Left colon (tissue), 2 donors: ENCODE results near the gene VAV2. TPM values are rescaled to one million over a fixed set of nuclear protein-coding genes. Genes with fewer than 3 reads are reported as not detected.
"Not testable (repeated sequence)": the region's sequence is repeated elsewhere in the genome, so short reads cannot be mapped to it uniquely, and the experiment has no call there.

Experiments
- ATAC-seq: fragments of 200-7000 bp; cut with Tn5 transposase; one replicate; pipeline ENCODE4 v1.9.1; 2020; ENCODE audit warnings: mild to moderate bottlenecking, moderate library complexity
- DNase-seq, 2 donors: peaks; one replicate each; pipeline ENCODE4 v3.0.0-alpha.2; 2020
- intact Hi-C, 2 donors: fragments of 100-400 bp; cut with DNase I in 1 of 2; cut with micrococcal nuclease in 1 of 2; formaldehyde crosslinking; loops; one replicate each; pipeline versions ENCODE4 v1.11.2 to v1.14.0; 2022; cut with DNase I, micrococcal nuclease
- total RNA-seq, 2 donors: library from RNA; stranded (reverse); fragmentation: NEBNext Ultra II Directional; extraction: Animal tissue kit (Norgen Biotek cat#: 25700); gene quantifications; one replicate each; pipeline ENCODE4 v1.2.1, GENCODE V29; 2021
- donor health status: DM: no; HTN: no; CAD: no.
- donor health status: DM: yes; HTN: yes; CAD: no.

VAV2 gene
- total RNA-seq, 2 donors from 2014 or later, result 29.6 to 43.2 TPM

DNA sequence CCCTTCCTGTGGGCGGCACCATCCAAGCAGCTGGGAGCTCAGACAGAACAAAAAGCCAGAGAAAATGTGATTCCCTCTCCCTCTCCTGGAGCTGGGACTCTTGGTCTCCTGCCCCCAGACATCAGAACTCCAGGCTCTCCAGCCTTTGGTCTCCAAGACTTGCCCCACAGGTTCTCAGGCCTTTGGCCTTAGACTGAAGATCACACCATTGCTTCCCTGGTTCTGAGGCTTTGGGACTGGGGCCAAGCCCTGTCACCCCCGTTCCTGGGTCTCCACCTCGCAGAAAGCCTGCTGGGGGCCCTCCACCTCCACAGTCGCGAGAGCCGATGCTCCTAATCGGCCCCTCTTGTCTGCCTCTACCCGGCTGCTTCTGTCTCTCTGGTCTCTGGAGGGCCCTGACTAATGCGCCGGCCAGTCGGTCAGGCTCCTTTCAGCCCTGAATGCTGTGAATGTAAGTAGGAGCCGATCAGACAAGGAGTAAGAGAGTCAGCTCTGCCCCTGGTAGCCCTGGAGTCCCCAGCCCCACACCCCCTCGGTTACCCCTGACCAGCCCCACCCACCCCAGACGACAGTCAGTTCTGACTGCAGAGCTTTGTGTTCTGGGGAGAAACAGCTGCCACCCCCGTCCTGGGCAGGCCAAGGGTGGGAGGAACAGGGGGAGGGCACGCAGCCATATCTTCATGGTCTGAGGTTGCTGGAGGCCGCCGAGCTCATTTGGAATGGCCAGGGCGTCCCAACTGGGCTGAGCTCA, 57.5 kb downstream of the VAV2 start:
- ATAC-seq (no peak), DNase-seq (no peak)
- intact Hi-C loops, result no loop called here

DNA sequence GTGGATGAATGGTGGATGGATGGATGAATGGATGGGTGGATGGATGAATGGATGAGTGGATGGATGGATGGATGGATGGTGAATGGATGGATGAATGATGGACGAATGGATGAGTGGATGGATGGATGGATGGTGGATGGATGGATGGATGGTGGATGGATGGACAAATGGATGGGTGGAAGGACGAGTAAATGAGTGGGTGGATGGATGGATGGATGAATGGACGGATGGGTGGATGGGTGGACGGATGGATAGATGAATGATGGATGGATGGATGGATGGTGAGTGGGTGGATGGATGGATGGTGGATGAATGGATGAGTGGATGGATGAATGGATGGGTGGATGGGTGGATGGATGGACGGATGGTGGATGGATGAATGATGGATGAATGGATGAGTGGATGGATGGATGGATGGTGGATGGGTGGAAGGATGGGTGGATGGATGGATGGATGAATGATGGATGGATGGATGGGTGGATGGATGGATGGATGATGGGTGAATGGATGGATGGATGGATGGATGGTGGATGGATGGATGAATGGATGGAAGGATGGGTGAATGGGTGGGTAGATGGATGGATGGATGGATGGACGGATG, 58.6 kb downstream of the VAV2 start:
- intact Hi-C loops, result no loop called here
- ATAC-seq (no peak), DNase-seq (no peak)

DNA sequence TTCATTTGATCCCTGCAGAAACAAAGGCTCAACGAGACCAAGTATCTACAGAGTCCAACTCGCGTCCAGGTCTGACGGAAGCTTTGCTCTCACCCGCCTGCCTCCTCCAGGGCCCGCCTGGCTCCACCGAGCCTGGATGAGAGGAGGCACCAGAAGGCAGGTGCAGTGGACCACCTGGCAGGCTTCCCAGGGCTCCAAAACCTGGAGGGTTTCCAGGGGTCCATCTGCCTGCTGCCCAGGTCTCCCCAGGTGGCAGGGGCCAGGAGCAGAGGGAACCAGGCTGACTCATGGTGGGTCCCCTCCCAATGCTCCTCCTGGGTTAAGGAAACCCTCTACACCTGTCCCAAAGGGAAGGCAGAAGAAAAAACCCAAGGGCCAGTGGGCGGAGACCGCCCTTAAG, 59.5 kb downstream of the VAV2 start:
- DNase-seq (no peak), ATAC-seq (no peak)
- intact Hi-C loops, result no loop called here

DNA sequence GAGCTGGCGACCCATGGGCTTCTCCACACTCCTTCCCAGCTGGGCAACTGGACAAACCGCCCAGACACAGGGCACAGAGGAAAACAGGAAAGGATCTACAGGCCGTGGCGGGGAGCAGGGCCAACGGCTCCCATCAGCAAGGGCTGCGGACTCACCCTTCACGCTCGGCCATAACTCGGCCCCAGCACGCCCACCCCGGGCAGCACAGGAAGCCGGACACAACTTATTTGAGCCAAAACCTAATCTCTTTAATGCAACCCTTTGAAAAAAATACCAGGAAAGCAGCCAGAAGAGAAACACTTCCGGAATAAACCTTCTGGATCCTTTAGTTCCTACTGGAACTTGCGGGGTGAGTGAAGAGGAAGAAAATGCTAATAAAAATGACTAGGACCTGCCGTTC, 59.9 kb downstream of the VAV2 start:
- no peak for DNase-seq
- ATAC-seq, result no peak
- intact Hi-C loops, result no loop called here

DNA sequence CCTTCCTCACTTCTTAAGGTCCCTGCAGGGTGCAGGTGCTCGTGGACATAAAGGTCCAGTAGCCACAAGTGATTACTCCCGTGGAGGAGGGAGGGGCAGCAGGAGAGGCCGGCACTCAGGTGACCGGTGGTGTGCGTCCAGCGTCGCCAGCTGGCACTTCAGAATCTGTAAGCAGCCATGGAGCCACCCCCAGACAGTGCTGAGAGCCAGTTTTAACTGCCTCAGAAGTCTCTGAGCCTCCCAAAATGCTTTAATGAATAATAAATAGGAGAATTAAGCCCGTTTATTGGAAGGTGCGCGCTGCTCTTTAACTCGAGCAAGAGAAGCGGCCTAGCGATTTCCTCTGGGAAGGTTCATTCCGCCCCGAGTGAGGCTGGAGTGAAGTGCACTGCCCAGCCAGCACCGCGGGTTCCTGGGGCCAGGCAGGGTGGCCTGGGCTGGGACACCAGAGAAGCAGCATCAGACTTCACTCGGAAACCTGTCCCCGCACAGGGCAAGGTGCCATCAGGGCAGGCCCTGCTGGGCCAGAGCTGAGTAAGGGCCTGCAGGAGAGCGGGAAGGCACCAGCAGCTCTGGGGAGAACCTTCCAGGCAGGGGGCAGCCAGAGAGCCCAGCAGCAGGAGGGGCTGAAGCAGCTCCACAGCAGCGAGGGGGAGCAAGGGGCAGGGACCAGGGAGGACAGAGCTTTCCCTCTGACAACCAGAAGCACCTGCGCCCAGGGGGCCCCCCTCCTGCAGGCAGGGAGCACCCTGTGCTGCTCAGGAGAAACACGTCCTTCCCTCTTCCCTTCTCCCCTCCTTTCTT, 61.2 kb downstream of the VAV2 start:
- intact Hi-C loops, result no loop called here
- DNase-seq (no peak), ATAC-seq (no peak)

DNA sequence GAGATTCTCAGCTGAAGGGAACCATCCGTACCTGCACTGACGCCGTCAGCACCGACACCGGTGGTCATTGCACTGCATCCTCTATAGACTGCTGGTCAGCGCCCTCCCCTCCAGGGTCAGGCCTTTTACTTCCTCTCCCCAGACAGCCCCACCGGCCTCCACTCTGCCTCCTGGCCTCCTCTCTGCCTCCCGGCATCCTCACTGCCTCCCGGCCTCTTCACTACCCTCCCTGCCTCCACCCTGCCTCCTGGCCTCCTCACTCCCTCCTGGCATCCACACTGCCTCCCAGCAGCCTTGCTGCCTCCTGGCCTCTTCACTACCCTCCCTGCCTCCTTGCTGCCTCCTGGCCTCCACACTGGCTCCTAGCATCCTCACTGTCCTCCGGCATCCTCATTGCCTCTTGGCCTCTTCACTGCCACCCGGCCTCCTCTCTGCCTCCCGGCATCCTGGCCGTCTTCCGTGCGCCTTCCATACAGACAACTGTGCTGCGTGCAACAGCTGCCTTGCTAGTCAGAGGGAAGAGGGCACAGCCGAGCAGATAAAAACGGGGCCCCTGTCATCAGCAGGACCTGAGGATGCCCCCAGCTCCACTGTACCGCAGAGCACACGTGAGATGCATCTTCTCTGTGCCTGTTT, 62.0 kb downstream of the VAV2 start:
- DNase-seq (no peak), ATAC-seq (no peak)
- intact Hi-C loops, result no loop called here

DNA sequence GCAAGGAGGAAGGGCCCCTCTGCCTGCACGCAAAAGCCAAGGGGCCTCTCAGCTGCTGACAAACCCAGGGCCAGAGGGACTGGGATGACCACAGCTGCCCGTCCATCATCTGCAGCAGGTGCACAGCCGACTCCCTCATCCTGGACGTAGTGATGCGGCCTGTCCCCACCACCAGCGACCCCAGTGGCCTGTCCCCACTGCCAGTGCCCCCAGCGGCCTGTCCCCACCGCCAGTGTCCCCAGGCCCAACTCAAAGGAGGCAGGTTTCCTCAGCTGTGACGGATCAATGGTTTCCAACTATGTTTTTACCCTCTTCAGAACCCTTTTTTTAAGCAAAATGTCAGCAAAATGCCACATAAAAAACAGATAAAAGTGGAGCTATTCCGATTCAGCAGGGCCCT, 62.5 kb downstream of the VAV2 start:
- ATAC-seq (no peak), DNase-seq (no peak)
- intact Hi-C loops, result no loop called here

DNA sequence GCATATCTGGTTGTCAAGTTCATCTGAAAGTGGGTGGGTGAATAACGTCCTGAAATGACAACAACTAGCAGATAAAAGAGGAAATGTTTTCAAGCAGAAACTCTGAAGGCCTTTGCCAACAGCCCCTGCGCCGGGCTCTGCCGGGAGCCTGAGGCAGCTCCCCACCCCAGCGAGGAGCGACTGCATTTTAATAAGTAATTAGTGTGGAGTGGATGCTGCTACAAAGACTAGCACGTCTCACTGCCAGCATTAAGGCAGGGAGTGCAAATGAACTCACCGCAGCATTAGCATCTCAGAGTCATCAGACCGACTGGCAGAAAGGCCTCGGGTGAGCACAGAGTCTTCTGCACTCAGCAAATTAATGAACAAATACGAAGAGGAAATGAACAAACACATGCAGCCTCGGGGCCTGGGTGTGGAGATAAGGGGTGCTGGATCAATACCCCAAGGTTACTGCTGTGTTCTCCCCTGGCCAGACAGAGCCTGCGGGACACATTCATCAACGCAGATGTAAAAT, 63.8 kb downstream of the VAV2 start:
- intact Hi-C loops, result no loop called here
- no peak for ATAC-seq
- no peak for DNase-seq

DNA sequence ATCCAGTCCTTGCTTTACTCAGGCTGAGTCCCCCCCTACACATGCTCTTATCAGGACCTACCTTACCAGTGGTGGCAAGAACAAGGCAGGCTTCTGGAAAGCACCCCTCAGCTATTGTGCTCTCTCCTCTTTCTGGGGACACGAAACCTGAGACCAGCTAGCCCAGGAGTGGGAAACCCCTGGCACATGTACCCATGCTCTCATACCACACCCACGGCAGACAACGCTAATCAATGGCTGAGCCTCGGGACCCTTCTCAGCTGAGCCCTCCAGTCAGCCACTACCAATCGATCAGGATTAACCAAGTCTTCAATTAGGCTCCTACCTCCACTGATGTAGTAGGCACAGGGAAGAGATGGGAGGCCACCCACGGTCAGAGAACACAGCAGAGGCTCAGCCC, 65.1 kb downstream of the VAV2 start:
- ATAC-seq (no peak), DNase-seq (no peak)
- intact Hi-C loops, result no loop called here

DNA sequence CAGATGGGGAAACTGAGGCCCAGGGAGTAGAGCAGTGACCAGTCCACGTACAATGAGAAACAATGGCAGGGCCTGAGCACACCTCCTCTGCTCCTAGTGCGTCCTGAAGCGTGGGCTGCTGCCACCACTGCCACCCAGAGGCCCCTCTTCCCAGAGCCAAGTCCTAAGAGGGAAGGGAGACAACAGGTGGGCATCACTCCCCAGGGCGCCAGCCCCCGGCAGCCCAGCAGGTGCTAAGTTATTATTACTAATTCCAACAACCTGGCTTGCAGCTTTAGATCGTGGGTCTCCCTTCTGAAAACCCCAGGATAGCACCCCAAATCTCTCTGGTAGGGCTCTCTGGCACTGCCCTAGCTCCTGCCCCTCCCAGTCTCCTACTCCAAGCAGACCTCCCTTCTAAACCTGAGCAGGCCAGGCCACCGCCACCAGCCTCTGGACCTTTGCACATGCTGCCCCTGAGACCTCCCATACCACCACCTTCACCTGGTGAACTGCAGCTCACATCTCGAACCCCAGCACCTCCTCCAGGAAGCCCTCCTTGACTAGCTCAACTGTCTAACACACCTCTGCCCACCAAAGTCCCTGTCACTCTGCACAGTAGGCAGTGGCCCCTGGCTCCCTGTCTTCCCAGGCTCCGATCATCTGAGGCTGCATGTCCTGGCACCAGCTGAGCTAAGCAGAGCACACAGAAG, 65.8 kb downstream of the VAV2 start:
- DNase-seq (no peak), ATAC-seq (no peak)
- intact Hi-C loops, result no loop called here

DNA sequence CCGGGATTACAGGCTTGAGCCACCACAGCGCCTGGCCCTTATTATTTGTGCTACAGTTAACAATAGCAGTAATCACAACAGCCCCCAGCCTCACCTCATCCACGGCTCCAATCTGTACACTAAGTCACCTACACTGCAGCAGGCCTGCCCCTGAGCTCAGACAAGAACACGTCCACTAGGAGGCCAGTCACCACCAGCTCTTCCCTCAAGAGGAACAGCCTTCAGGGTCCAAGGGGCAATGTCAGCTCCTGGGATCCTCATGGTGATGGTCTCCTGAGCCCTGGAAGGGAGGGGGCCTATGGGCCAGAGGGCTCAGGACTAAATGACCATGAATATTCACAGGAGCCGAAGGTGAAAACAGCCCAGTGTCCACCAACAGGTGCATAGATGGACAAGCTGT, 67.7 kb downstream of the VAV2 start:
- intact Hi-C loops, result no loop called here
- DNase-seq (no peak), ATAC-seq (no peak)

DNA sequence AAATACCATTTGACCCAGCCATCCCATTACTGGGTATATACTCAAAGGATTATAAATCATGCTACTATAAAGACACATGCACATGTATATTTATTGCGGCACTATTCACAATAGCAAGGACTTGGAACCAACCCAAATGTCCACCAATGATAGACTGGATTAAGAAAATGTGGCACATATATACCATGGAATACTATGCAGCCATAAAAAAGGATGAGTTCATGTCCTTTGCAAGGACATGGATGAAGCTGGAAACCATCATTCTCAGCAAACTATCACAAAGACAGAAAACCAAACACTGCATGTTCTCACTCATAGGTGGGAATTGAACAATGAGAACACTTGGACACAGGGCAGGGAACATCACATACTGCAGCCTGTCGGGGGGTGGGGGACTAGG, 68.5 kb downstream of the VAV2 start:
- ATAC-seq, intact Hi-C loops, DNase-seq: not testable (repeated sequence)

DNA sequence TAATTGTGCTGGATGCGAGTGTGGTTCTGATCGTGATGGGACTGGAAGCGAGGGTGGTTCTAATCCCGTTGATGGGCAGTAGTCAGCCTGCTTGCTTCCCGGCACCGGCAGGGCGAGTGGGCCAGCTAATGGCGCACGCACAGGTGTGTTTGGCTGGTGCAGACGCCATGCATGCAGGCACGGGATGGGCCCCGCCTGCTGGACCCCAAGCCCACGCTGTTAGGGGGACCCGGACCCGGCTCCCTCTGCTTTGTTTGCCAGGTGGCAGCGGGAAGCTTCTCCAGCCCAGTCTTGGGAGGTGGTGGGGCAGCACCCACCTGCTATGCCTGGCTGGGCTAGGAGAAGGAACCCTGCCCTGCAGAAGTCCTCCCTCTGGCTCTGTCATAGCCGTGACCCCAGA, 70.3 kb downstream of the VAV2 start:
- ATAC-seq, result no peak
- no peak for DNase-seq
- intact Hi-C loops, result no loop called here

DNA sequence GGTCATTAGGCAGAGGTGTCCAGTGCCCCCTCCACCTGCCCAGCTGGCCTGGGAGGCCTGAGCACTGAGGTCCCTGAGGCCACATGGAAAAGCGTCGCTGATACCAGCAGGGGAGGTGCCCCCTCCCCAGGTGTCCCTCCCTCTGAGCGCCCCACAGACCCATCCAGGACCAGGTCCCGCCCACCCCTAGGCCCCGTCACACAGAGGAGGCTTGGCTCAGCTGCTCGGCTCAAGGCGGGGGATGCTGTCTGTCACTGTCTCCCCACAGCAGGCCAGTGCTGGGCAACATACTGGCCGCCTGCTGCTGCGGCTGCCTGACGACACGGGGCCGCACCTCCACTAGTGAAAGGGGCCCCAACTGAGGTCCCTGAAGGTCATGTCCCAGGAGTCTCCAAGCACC, 71.7 kb downstream of the VAV2 start:
- ATAC-seq (no peak), DNase-seq (no peak)
- intact Hi-C loops, result no loop called here

DNA sequence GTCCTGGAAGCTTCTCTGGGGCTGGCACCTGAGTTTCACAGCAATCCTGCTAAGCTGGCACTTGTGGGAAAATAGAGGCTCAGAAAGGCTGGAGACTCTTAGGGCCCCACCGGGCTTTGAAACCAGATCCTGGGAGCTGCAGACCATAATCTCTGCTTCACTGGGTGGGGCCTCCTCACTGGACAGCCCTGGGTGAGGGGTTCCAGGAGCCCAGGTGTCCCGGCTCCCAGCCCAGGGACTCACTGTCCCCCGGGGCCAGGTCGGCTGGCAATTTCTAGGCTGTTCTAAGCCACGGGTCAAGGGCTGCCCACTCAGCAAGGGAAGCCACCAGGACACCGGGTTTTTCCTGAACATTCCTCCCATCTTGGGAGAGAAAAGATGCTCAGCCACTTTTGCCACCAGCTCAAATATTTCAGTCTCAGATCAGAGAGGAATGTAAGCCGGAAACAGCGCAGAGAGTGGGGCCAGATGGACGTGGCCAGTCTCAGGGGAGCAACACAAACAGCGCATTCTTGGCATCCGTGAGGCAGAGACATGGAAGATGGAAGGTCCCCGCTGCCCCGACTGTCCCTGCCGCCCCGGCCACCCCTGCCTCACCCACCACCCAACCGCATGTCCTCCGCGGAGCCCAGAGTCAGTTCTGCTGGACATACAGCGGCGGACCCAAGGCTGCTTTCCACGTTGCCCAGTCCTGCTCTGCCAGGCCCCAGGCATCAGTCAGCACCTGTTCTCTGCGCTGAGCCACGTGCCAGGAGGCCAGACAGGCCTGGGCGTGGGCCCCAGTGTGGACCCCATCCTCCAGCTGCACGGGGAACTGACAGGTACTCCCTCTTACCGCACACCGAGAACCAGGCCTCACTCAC, 72.6 kb downstream of the VAV2 start:
- ATAC-seq, result no peak

DNA sequence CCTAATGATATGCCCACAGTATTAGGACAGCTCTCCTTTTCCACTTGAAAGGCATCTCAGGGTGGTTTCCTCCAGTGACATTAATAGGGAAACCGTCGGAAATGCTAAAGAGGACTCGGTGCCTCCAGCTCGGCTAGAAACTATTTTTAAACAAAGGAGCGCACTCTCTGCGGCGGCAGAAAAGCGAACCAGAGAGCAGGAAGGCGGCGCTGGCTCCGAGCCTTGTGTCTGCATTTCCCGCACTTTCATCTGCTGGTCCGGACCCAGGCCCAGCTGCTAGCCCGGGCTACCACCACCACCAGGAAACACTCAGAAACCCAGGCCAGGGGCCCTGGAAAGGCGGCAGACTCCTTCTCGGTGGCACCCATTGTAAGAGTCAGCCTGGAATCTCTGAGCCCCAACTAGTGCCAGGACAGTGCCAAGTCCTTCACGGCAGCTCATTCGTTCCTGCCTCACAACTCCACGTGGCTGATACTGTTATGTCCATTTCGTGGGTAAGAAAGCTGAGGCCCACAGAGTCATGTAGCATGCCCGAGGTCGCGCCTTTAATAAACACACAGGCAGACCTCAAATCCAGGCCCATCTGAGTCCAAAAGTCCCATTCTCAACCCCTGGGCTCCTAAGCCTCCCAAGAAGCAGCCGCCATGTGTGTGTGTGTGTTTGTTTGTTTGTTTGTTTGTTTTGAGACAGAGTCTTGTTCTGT, 73.9 kb downstream of the VAV2 start:
- no peak for ATAC-seq

More for the DNA sequence above, 72.6 kb downstream of the VAV2 start:
- no peak for DNase-seq
- intact Hi-C loops, result no loop called here

DNA sequence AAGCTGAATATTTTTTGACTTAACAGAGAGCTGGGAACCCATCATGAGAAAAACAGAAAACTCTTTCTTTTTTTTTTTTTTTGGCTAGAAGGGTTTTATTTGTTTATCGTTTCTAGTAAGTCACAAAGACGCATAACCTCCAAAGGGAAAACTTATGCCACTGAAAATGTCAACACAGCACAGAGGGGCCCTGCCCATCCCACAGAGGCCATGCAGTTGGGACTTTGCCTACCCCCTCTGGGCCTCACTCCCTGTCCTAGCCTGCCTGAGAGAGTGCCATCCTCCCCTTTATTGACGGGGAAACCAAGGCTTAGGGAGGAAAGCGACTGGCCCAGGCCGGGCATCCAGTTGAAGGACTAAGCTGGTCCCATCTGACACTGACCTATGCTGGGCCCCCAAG, 74.7 kb downstream of the VAV2 start:
- intact Hi-C loops, result no loop called here
- DNase-seq (no peak), ATAC-seq (no peak)

More for the DNA sequence above, 73.9 kb downstream of the VAV2 start:
- DNase-seq, result no peak
- intact Hi-C loops, result no loop called here
